GM21619 (cell line): ENCODE data around the gene ATP8B3.

ENCODE experiments used
- ATAC-seq: cut with Tn5 transposase; IDR thresholded peaks from one replicate; pipeline ENCODE4 v1.9.1; 2021; ENCODE audit not compliant: unreplicated experiment

The ATP8B3 gene

GRCh38 chr19:1837222-1837565 is 25.1 kb upstream of the ATP8B3 start:
- no peak for ATAC-seq

DNA sequence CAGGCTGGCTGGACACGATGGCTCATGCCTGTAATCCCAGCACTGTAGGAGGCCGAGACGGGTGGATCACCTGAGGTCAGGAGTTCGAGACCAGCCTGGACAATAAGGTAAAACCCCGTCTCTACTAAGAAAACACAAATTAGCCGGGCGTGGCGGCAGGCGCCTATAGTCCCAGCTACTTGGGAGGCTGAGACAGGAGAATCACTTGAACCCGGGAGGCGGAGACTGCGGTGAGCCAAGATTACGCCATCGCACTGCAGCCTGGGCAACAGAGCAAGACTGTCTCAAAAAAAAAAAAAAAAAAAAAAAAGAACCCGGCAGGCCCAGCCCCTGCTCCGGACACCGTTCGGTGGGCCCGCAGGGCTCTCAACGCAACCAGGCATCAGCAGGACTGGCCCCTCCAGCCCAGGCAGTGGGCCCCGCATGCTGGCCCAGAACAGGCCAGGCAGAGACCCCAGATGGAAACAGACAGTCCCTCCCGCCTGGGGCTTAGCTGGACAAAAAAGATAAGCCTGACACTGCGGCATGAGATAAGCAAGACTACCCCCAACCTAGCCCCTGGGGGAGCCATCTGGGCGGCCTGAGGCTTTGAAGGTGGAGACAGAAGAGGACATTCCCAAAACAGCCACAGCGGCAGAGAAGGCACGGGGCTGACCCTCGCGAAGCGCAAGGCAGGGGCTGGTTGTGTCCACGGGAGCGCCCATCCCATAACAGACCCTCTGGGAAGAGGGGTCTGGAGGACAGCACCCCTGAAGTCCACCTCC is 24.6 kb upstream of the ATP8B3 start:
- no peak for ATAC-seq

GRCh38 chr19:1833540-1833939 is 21.5 kb upstream of the ATP8B3 start:
- ATAC-seq, result no peak

DNA sequence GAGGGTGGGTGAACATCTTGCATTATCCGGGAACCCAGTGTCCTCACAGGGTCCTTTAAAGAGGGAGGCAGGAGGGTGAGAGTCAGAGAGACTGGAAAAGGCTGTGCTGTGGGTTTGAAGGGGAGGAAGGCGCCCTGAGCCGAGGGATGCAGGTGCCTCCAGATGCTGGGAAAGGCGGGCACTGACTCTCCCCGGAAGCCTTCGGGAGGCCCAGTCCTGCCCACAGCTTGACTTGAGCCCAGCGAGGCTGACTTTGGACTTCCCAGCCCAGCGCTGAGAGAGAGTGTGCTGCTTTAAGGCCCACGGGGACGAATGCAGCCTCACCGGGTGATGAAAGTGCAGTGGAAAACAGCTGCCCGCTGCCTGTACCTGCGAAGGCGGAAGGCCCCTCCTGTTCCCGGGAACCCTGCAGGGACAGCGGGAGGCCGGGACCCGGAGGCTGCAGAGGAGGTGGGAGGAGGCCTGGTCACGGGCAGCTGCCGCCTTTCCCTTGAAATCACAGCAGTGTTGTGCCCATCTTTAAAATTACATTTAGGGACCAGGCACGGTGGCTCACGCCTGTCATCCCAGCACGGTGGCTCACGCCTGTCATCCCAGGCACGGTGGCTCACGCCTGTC is 20.1 kb upstream of the ATP8B3 start:
- ATAC-seq, result no peak

- no peak for ATAC-seq
Measured at GRCh38 chr19:1830978-1831377, 18.9 kb upstream of the ATP8B3 start.

GRCh38 chr19:1830568-1830967 is 18.5 kb upstream of the ATP8B3 start:
- no peak for ATAC-seq

DNA sequence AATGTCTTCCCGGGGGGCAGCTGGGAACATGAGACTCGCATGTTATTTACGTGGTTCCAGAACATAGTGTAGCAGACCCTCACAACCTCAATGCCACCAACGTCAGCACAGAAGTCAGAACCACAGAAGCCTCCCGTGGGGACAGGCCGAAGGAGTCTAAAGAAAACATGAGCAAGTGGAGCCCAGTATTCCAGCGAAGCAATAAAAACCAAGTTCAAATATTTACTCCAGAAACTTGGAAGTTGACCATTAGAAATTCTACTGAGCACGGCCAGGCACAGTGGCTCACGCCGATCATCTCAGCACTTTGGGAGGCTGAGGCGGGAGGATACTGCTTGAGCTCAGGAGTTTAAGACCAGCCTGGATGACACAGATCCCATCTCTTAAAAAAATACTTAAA is 17.9 kb upstream of the ATP8B3 start:
- no peak for ATAC-seq

- ATAC-seq, result no peak
Measured at GRCh38 chr19:1828279-1829238, 16.5 kb upstream of the ATP8B3 start.

DNA sequence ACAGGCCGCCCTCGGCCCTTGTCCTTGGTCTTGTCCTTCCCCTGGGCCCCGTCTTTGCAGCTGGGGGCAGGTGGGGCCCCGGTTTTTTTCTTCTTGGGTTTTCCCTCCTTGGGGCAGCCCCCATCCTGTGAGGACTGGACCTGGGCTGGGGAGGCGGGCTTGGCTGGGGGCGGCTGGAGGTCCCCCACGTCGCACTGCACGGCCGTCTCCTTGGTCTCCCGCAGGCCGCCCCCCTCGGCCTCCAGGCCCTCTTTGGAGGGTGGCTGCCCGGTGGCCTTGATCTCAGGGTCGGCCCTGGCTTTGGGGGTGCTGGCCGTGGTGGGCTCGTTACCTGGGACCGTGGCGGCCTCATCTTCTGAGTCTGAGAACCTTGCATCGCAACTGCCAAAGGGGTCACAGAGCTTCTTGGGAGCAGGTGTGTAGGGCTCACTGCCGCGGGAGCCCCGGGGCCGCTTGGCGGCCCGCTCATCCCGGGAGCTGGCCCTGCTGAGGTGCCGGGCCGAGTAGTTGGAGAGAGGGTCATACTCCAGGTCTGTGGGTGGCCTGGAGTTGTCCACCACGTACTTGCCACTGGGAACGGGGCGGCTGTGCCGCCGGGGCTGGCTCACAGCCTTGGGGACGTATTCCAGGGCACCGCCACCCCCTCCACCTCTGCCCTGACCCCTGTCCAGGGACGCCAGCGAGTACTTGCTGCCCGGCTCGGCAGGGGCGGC is 15.6 kb upstream of the ATP8B3 start:
- no peak for ATAC-seq

DNA sequence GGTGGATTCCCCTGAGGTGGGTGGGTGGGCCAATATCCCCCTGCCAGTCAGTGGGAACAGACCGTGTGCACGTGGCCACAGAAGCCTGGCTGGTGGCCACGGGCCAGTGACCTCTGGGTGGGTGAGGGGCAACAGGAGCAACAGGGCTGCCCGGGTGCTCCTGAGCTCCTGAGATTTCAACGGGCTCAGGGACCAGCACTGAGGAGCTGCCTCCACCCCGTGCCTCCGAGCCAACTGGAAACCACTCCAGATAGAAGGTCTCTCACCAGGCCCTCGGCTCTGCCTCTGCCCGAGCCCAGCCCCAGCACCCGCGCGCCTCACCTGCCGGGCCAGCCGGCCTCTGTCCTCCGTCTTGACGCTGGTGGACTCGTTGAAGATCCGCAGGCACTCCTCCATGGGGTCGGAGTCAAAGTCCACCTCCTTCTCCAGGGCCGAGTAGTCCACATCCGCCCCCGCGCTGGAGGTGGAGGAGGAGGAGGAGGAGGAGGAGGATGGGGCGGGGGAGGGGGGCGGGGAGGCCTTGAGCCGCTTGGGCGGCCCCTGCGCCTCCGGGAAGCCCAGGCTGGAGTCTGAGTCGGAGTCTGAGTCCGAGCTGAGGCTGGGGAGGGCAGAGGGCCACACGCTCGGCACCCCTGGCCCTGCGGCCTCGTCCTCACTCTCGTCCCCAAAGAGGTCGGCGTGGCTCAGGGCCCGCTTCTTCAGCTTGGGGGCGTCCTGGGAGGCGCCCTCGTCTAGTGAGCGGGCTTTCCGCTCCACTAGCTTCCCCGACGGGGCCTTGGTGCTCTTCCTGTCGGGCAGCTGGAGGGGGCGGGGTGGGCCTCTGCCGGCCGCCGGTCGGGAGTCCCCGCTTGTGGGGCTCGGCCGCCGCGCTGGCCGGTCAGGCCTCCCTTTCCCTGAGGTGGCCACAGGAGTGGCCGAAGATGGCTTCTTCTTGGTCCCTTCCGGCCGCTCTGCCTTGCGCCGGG is 14.8 kb upstream of the ATP8B3 start:
- no peak for ATAC-seq

GRCh38 chr19:1825909-1826556 is 14.0 kb upstream of the ATP8B3 start:
- ATAC-seq, result no peak

DNA sequence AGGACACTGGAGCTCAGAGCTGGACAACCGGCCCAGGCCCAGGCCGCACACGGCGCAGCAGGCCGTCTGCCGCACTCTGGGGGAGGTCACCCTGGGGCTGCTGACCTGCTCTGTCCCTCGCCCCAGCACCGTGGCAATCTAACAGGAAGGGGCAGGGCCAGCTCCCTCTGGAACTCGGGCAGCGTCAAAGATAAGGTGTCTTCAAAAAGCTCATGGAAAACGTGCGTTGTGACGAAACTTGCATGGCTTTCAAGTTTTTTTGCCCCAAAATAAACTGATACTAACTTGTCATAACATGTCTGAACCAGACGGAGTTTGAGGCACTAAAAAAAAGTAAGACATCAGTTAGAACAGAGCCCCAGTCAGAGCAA is 12.2 kb upstream of the ATP8B3 start:
- ATAC-seq, result no peak

DNA sequence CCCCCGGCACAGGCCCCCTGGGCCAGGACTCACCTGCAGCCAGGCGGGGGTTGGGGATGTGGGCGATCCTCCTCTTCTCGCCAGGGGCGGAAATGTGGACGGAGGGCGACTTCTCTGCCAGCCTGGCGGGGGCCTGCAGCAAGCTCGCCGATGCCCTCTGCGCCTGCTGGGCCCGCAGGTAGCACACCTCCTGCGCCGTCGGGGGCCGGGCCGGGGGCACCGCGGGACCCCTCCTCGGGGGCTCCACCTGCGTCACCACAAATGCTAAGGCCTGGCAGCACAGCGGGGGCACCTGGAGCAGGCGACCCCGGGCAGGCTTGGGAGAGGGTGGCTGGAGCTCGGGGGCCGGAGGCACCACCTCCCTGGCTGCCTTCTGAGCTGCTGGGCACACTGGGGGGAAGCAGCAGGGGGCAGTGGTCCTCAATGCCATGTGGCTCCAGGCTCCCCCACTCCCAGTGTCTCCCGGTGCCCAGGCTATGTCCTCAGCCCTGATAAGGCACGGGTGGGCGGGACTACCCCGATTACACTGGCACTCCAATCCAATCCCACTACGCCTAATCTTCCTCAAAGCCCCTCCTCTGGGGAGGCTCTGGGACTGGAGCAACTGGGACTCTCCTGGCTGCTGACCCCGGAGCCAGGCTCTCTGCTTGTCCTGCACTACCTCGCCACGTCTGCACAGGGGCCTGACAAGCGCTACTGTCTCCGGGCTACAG is 11.6 kb upstream of the ATP8B3 start:
- no peak for ATAC-seq

GRCh38 chr19:1823020-1823419 is 10.9 kb upstream of the ATP8B3 start:
- ATAC-seq, result no peak

GRCh38 chr19:1822210-1822609 is 10.1 kb upstream of the ATP8B3 start:
- ATAC-seq, result no peak

GRCh38 chr19:1819341-1820255 is 7.5 kb upstream of the ATP8B3 start:
- ATAC-seq, result no peak

- ATAC-seq, result no peak
Measured at GRCh38 chr19:1818549-1819195, 6.6 kb upstream of the ATP8B3 start.
